Astrocyte of the spinal cord (primary cell): ENCODE data around the gene KCNJ6.
"Not testable (repeated sequence)": the region's sequence is repeated elsewhere in the genome, so short reads cannot be mapped to it uniquely, and the experiment has no call there.

Source experiments
- DNase-seq: peaks from one replicate; pipeline ENCODE4 v3.0.0; 2011; ENCODE audit warnings: low read depth, low spot score
- H3K4me3 ChIP-seq: 2 replicates; pipeline ENCODE4 v1.5.1; 2011; ENCODE audit warnings: low read depth, mild to moderate bottlenecking, low read length, moderate library complexity
- in situ Hi-C: cut with HindIII; loops from 2 replicates; pipeline ENCODE4 v1.10.0; 2017; ENCODE audit warnings: low sequenced_read_pairs
- TF ChIP-seq, protein P1 (sequence below): IDR thresholded peaks from 2 replicates; pipeline ENCODE4 v1.5.1; 2012; ENCODE audit warnings: low read depth, mild to moderate bottlenecking, low read length, inconsistent platforms

Gene KCNJ6

DNA sequence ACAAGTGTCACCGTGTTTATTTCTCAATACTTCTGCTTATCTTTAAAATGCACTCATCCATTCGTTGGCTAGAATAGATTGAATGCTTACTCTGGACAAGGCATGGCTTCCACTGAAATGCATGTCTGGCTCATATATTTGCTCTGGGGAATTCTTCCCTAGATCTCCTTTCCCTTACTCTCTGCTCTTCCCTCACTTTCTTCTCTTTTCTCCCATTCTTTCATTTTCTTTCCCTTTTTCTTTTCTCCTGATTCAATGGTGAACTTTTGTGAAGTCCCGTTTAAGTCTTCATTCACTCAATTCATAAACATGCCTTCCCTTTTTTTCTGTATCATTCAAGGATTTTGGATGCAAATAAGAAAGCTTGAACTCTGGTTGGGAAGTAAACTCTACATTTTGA lies 315.2 kb downstream of the KCNJ6 start:
- DNase-seq = no peak
- no peak overlapping the region for H3K4me3 ChIP-seq
- TF ChIP-seq, protein P1, sequence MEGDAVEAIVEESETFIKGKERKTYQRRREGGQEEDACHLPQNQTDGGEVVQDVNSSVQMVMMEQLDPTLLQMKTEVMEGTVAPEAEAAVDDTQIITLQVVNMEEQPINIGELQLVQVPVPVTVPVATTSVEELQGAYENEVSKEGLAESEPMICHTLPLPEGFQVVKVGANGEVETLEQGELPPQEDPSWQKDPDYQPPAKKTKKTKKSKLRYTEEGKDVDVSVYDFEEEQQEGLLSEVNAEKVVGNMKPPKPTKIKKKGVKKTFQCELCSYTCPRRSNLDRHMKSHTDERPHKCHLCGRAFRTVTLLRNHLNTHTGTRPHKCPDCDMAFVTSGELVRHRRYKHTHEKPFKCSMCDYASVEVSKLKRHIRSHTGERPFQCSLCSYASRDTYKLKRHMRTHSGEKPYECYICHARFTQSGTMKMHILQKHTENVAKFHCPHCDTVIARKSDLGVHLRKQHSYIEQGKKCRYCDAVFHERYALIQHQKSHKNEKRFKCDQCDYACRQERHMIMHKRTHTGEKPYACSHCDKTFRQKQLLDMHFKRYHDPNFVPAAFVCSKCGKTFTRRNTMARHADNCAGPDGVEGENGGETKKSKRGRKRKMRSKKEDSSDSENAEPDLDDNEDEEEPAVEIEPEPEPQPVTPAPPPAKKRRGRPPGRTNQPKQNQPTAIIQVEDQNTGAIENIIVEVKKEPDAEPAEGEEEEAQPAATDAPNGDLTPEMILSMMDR = no peak
- in situ Hi-C loops = no loop called here

DNA sequence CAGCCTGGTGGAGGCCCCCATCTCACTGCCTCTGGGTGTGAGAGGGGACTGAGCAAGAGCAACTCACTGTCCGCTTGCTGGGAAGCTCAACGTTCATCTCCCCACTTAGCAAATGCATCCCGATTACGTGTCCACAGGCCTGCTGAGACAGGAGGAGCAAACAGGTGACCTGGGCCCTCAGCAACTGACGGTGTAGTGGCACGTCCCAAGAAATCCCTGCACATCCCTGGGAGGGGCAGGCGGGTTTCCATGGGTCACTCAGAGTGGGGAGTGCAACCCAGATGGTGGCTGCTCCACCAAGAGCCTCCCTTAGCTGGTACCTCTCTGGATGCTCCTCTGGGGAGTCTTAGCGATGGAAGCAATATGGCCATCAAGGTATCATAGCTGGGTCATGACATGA lies 320.3 kb downstream of the KCNJ6 start:
- no peak overlapping the region for H3K4me3 ChIP-seq
- DNase-seq = no peak
- in situ Hi-C loops = no loop called here
- TF ChIP-seq, protein P1 = no peak

DNA sequence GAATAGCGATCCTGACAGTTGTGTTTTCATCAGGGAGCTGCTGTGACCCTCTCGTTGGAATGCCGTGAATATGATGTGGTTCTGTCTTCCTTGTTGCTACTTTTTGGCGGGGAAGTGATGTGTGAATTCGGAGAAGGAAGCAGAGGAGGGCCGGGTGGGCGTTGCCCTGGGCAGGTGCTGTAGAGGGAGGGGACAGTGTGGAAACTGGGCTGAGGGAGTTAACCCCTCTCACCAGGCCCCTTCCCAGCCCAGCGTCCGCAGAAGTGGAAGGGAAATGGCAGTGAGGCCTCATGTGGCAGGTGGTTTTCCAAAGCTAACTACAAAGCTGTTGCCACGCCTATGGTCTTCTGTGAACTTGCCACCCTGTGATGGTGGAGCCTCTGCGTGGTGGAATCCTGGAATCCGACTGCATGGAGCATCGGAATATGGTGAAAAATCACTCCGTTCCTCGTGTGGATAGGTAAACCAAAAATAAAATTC lies 321.7 kb downstream of the KCNJ6 start:
- TF ChIP-seq, protein P1 = no peak
- no peak overlapping the region for H3K4me3 ChIP-seq
- no peak for DNase-seq
- in situ Hi-C loops = no loop called here

DNA sequence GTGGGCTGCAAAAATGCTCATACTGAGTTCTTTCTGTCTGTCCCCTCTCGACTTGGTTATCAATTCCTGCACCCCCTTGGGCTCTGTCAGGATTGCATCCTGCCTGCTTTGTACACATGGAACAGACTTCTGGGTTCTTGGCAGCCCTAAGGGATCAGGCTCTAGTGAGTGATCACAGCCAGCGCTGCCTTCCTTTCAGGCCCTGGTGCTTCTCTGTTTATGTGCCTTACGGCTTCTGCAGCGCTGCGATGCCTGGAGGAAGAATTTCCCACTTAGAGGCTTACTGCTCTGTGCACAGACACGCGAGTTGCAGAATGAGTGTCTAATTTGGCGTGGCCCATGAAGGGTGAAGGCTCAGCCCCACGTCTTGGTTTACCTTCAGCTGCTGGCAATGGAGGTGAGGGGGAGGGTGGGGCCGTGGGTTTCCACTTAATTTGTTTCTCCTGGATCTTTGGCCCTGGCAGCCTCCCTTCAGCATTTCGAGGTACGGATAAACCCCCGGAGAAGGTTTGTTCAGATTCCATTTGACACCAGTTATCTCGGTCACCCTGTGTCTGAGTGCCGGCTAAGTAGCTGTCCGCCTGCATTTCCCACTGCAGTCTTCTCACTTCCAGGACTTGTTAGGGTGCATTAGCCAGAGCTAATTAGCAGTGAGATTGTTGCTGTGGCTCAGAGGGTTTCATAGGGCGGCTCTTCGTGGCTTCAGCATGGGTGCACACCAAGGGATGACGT lies 322.4 kb downstream of the KCNJ6 start:
- TF ChIP-seq, protein P1 = no peak
- no peak overlapping the region for H3K4me3 ChIP-seq
- DNase-seq = no peak
- in situ Hi-C loops = no loop called here

DNA sequence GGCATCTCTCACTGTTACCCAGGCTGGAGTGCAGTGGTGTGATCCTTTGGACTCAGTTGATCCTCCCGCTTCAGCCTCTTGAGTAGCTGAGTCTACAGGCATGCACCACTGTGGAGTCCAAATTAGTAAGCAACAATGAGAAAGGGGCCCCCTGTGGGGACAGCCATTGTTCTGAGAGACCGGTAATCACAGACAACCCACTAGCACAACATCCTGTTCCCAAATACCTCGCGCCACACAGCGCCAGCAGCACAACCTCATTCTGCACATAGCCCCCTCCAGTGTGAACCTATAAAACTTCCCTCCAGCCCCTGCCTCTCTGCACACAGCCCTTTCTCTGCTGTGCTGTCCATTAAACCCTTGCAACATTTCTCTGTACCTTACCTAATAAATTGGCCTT lies 323.2 kb downstream of the KCNJ6 start:
- no peak overlapping the region for H3K4me3 ChIP-seq
- in situ Hi-C loops = no loop called here
- TF ChIP-seq, protein P1 = no peak
- peak; percentile 6 for DNase-seq

DNA sequence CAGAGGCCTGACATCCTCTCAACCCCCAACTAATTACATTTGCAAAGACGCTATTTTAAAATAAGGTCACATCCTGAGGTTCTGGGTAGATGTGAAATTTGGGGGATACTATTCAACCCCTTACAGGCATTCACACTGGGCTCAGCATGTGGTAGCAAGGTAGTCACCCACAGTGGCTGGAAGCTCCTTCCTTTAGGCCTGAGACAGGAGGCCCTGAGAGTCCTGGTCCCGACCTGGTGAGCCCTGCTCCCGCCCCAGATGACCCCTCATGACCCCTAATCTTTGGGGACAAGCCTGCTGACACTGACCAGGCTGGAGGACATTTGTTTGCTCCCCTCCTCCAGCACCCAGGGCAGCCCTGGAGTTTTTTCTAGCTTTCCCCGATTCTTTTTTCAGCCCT lies 323.8 kb downstream of the KCNJ6 start:
- in situ Hi-C loops = no loop called here
- DNase-seq = no peak
- no peak overlapping the region for H3K4me3 ChIP-seq
- TF ChIP-seq, protein P1 = no peak

DNA sequence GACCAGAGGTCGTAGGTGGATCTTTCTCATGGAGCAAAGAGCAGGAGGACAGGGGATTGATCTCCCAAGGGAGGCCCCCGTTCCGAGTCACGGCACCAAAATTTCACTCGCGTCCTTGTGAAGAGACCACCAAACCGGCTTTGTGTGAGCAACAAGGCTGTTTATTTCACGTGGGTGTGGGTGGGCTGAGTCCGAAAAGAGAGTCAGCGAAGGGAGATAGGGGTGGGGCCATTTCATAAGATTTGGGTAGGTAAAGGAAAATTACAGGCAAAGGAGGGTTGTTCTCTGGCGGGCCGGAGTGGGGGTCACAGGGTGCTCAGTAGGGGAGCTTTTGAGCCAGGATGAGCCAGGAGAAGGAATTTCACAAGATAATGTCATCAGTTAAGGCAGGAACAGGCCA lies 324.3 kb downstream of the KCNJ6 start:
- in situ Hi-C loops, H3K4me3 ChIP-seq, DNase-seq: not testable (repeated sequence)

DNA sequence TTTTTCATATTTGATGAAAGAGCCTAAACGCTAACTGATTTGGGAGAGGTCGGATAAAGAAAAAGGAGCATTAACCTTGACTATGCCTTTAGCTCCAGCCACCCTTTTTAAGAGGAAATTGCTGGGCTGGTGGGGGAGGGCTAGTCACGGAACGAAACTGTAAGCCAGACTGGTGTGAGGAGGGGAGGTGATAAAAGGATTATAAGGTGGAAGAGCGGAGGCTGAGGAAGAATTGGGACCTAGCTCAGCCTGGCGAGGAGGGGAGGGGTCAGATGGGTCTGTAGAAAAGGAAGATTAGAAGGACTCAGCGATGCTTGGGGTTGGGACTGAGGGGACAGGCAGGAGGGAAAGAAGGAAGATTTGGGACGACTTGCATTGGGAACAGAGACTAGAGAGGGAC lies 325.4 kb downstream of the KCNJ6 start:
- H3K4me3 ChIP-seq, in situ Hi-C loops, DNase-seq: not testable (repeated sequence)

DNA sequence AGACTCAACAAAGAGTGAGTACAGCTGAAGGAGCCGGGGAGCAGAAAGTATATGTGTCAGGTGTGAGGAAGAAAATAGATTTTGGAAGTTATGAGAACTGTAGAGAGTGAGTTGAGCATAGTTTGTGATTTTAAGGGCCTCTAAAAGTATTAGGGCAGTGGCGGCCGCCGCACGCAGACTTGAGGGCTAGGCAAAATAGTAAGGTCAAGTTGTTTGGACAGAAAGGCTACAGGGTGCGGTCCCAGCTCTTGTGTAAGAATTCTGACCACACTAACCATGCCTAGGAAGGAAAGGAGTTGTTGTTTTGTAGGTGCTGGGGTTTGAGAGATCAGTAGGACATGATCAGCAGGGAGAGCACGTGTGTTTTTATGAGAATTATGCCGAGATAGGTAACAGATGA lies 327.6 kb downstream of the KCNJ6 start:
- H3K4me3 ChIP-seq, DNase-seq, in situ Hi-C loops: not testable (repeated sequence)
